Activated T-cell treated with anti-CD3 and anti-CD28 coated beads, Interleukin-2, amount 50 U/mL, for 48 hours (primary cell): Measurements from ENCODE around the gene TYROBP.
"Not testable (repeated sequence)": the region's sequence is repeated elsewhere in the genome, so short reads cannot be mapped to it uniquely, and the experiment has no call there.

ENCODE experiments used
- DNase-seq, 2 experiments: peaks; one replicate each; pipeline ENCODE4 v3.0.0-alpha.2; 2020

TYROBP gene

GRCh38 chr19:35898499-35898809 lies 9.6 kb downstream of the TYROBP start:
- no peak for DNase-seq

GRCh38 chr19:35897706-35898451 lies 10.2 kb downstream of the TYROBP start:
- DNase-seq: no peak

GRCh38 chr19:35896643-35897040 lies 11.5 kb downstream of the TYROBP start:
- no peak for DNase-seq

- DNase-seq: no peak
Observed at GRCh38 chr19:35895911-35896642, 12.0 kb downstream of the TYROBP start.

- DNase-seq: no peak
Observed at GRCh38 chr19:35894342-35894741, 13.8 kb downstream of the TYROBP start.

GRCh38 chr19:35891819-35892218 lies 16.3 kb downstream of the TYROBP start:
- DNase-seq: not testable (repeated sequence)

GRCh38 chr19:35890113-35890650 lies 17.9 kb downstream of the TYROBP start:
- no peak for DNase-seq

GRCh38 chr19:35889370-35890112 lies 18.6 kb downstream of the TYROBP start:
- no peak for DNase-seq

GRCh38 chr19:35888398-35888797 lies 19.7 kb downstream of the TYROBP start:
- DNase-seq: no peak

GRCh38 chr19:35887197-35887596 lies 20.9 kb downstream of the TYROBP start:
- no peak for DNase-seq

GRCh38 chr19:35885904-35886303 lies 22.2 kb downstream of the TYROBP start:
- no peak for DNase-seq

GRCh38 chr19:35885225-35885738 lies 22.8 kb downstream of the TYROBP start:
- DNase-seq: no peak

- no peak for DNase-seq
Observed at GRCh38 chr19:35883882-35884281, 24.2 kb downstream of the TYROBP start.

GRCh38 chr19:35882114-35882832 lies 25.8 kb downstream of the TYROBP start:
- no peak for DNase-seq

- DNase-seq: peak; percentile 90 to 91
Observed at GRCh38 chr19:35879770-35880317, 28.3 kb downstream of the TYROBP start.

- no peak for DNase-seq
Observed at GRCh38 chr19:35879068-35879467, 29.0 kb downstream of the TYROBP start.

GRCh38 chr19:35874392-35874930 lies 33.6 kb downstream of the TYROBP start:
- no peak for DNase-seq

GRCh38 chr19:35872180-35872579 lies 35.9 kb downstream of the TYROBP start:
- no peak for DNase-seq

- DNase-seq: no peak
Observed at GRCh38 chr19:35871611-35872010, 36.5 kb downstream of the TYROBP start.

- no peak for DNase-seq
Observed at GRCh38 chr19:35870798-35871197, 37.3 kb downstream of the TYROBP start.

- DNase-seq: not testable (repeated sequence)
Observed at GRCh38 chr19:35870124-35870736, 37.9 kb downstream of the TYROBP start.
